Measurements from ENCODE around the gene LZTR1.
"Not testable (repeated sequence)": the region's sequence is repeated elsewhere in the genome, so short reads cannot be mapped to it uniquely, and the experiment has no call there.

Gene LZTR1

GRCh38 chr22:20997536-20998257, 15.6 kb downstream of the LZTR1 start:
- no peak for DNase-seq

GRCh38 chr22:20998411-20999336, 16.6 kb downstream of the LZTR1 start:
- DNase-seq = no peak

- no peak for DNase-seq
Observed at GRCh38 chr22:20999350-21000206, 17.5 kb downstream of the LZTR1 start.

DNA sequence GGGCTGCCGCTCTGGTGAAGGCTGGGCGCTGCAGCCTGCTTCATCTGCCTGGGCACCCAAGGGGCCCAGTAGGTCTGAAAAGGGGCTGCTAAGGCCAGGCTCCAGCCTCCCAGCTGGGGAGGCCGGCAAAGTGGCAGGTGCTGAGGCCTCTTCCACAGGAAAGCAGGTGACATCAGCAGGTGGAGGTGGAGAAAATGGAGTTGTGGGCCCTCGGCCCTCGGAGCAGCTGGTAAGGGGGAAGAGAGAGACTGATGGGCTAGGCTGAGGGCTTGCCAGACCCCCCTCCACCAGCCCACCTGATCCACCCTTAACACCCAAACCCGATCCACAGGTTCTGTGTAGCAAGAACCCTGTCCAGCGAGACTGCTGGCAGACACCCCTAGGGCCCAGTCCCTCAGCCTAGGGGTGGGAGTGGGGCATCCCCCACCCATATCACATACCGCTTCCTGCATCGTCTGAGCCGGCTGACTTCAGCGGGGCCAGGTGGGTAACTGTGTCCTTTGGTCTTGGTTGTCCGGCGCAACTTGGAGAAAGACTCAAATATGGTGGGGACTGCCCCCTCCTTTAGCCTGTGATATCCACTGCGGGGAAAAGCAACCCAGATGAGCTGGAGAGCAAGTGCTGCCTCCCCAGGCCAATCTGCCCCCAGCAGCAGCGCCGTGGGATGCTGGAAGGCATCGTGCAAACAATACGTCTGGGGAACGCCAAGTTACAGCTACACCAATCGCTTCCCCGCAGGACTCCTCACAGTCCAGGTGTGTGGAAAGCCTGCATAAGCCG, 18.3 kb downstream of the LZTR1 start:
- DNase-seq = peak; percentile 27

- DNase-seq = peak; percentile 24
Observed at GRCh38 chr22:21000987-21001600, 19.0 kb downstream of the LZTR1 start.

GRCh38 chr22:21001601-21002325, 19.7 kb downstream of the LZTR1 start, which contains the start of gene THAP7:
THAP7 (minus strand) TSS chr22:21002118; CDS start chr22:21001911, 207 bp downstream.
- peak; percentile 98 for DNase-seq

DNA sequence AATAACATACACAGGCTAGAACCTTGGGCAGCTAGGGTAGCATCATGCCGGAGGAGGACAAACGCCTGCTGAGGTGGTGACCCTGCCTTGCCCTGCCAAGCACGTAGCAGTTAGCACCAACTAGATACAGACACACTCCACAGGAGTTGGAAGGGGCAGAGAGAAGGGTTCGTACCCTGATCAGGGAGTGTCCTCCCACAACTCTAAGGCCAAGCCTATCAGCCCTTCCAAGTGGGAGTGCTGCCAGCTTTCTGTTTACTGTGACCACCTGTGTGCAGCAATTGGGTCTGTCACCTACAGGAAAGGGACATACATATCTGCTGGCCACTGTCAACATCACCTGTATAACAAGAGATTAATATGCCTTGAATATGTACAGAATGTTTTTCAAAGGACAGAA, 21.7 kb downstream of the LZTR1 start:
- no peak for DNase-seq

DNA sequence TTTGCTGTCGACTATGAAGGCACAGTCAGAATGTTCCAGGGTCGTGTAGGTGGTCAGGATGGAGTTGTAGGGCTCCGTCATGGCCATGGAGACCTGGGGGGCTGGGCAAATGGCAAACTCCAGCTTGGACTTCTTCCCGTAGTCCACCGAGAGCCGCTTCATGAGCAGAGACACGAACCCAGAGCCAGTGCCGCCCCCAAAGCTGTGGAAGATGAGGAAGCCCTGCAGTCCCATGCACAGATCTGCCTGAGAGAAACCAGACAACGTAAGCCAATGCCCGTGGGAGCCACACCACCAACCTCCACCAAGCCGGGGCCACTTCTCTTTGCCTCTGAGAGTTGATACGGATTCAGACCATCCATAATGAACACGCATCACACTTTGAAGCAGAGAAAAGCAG, 27.1 kb downstream of the LZTR1 start:
- not testable (repeated sequence) for DNase-seq

DNA sequence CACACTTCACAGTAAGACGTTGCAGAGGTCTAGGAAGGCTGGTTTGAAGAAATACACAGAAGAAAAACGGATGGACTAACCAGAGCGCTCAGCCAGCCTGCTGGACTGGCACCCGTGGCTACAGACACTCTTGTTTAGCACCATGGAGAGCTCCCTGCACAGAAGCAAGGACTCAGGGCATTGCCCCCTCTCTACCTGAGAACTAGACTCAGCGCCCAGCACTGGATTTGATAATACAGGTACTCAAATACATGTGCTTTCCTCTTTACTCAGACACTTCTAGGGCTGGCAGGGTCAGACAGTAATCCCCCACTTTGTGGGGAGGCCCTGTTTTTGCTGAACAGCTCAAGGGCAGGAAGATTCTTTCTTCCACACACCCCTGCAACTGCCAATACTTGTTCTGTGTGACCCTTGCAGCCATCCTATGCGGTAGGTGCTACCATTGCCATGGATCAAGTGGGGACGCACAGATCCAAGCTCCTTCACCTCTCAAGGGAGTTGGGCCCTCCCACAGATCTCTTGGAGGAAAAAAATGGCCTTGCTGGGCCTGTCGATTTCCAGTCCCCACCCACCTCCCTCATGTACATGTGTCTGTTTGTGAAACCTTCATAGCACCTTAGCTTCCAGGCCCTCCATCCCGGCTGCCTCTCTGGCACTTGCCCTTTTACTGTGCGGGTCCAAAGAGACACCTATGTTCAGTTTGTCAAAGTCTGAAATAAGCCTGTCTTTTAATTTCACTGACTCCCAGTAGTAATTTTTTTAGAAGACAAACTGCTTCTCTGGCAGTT, 27.7 kb downstream of the LZTR1 start:
- DNase-seq = peak; percentile 36

GRCh38 chr22:21010426-21011113, 28.5 kb downstream of the LZTR1 start:
- no peak for DNase-seq

- no peak for DNase-seq
Observed at GRCh38 chr22:21012446-21013407, 30.6 kb downstream of the LZTR1 start.

- DNase-seq = no peak
Observed at GRCh38 chr22:21013657-21014201, 31.6 kb downstream of the LZTR1 start.

DNA sequence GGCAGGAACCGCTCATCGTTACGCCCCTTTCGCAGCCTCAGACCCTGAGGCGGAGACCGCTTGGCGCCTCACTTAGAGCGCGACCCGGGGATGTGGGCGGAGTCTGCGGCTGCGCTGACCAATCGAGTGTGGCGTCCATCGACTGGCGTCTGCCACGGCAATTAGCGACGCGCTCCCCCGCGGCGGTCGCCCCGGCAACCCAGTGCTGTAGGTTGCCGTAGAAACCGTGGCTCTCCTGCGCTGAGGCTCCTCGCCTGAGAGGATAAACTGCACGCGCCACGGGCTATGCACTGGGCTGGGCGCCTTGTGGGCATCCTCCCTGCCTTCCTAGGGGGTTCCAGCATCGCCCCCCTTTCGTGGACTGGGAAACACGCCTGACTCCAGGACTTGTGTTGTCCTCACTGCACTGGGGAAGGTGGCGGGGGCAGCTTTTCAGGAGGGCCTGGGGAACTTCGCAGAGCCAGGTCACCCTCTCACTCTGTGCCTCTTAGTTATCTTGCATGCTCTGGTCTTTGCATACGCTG, 32.2 kb downstream of the LZTR1 start:
- DNase-seq = peak; percentile 90

DNA sequence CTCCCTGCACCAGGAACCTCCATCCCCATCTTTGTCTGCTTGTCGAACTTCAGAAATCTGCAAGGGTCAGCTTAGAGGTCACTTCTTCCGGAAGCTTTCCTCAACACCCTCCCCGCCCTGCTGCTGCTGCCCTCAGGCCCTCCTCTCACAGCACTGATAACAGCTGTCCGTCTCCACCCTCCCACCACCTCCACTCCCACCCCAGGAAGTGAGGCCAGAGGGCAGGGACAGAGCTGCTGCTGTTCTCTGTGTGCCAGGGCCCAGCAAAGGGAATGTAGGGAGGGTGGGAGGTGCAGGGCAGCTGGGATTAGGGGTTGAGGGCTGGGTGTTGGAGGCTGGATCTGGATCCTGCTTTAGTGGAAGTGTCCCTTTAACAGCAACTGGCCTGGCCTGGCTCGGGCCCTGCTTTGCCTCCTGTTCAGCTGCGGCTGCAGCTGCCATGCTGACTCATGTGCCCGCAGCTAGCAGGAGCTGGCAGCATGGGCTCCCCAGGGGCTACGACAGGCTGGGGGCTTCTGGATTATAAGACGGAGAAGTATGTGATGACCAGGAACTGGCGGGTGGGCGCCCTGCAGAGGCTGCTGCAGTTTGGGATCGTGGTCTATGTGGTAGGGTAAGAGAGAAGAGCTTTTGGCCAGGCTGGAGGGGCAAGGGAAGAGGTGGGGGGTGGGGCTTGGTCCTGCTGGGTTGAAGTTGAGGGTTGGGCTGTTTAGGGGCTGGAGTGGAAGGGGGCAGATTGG, 32.8 kb downstream of the LZTR1 start, which contains the start of gene P2RX6:
Gene P2RX6 (plus strand): TSS at position 440 of the 740 bp plus-strand sequence. CDS start 10 bp downstream, at position 450.
- no peak for DNase-seq

- DNase-seq = no peak
Observed at GRCh38 chr22:21015466-21016006, 33.4 kb downstream of the LZTR1 start.

- DNase-seq = no peak
Observed at GRCh38 chr22:21016644-21017420, 34.7 kb downstream of the LZTR1 start.
